ENCODE results near the gene ASH1L. TPM values are rescaled to one million over a fixed set of nuclear protein-coding genes. Genes with fewer than 3 reads are reported as not detected.

Gene ASH1L
- total and polyA plus RNA-seq, 2 donors (not counting 3 experiments of a cell fraction or from before 2014, with no cell fraction given), result 11.6 to 29.2 TPM

DNA sequence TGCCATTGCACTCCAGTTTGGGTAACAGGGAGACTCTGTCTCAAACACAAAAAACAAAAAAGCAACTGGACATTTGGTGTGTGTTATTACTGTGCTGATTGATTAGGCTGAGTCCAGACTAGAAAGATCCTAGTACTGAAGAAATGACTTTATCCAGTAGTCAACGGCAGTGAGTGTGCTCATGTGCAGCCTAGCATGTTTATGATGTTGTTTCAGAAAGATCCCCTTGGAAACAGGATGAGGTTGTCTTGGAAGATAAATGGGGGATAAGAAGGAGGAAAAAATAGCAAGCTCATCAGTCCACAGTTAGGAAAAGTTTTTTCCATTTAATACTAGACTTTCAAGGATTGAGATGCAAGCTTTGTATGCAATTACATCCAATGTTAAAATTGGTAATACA is 227.6 kb downstream of the ASH1L start:
- BruUV-seq (replicated peaks), result no TSS peak
- CTCF ChIA-PET, result interaction anchor here (0.7 to 3.2 kb wide), 4 partner anchors 9 to 169 kb away, joined by 3 to 15 read pairs (median 6); no protein-coding TSS in a partner anchor

More for the DNA sequence above, 227.6 kb downstream of the ASH1L start:
- Histone ChIP-seq H3K27ac (ENCODE audit: insufficient read depth, low read depth, low read length) (no peak overlapping the region), H3K9me1 (replicated peaks; ENCODE audit: control insufficient read depth, extremely low read depth, insufficient read depth, low read length) (no peaks in the 10 kb centered on the region), H3K9me3 (replicated peaks; ENCODE audit: control insufficient read depth, insufficient read depth, low read length) (no peaks in the 10 kb centered on the region), H3K79me2 (ENCODE audit: control insufficient read depth, insufficient read depth, low read length) (no peaks in the 10 kb centered on the region), H3K27me3 (ENCODE audit: control insufficient read depth in 2 of 2, insufficient read depth in 2 of 2, low read length in 2 of 2) (no peaks in the 10 kb centered on the region), H3K9ac (replicated peaks; ENCODE audit: extremely low read depth, insufficient read depth, low read length) (no peak overlapping the region), H4K20me1 (replicated peaks; ENCODE audit: control insufficient read depth, extremely low read depth, insufficient read depth, low read length) (no peaks in the 10 kb centered on the region), H3K36me3 (ENCODE audit: control insufficient read depth in 2 of 2, extremely low read depth in 1 of 2, insufficient read depth in 2 of 2, low read length in 2 of 2) (peaks cover 5 to 20% of the 10 kb centered on the region in 2 experiments), H3K4me2 (ENCODE audit: insufficient read depth, low read length) (no peak overlapping the region), H2AFZ (ENCODE audit: low read depth, low read length) (no peak overlapping the region), H3K4me3 (replicated peaks in 1 of 3; ENCODE audit: insufficient read depth in 1 of 3, low read depth in 1 of 3, low read length in 3 of 3) (no peak overlapping the region), H3K4me1 (ENCODE audit: control insufficient read depth, extremely low read depth, insufficient read depth, low read length) (no peaks in the 10 kb centered on the region)
- intact Hi-C loops (cut with micrococcal nuclease) (no loop called here), dilution Hi-C loops (cut with MboI; ENCODE audit: extremely low pct_ligation_motif_present, low sequenced_read_pairs) (no loop called here)
- DNase-seq (ENCODE audit: low read depth, low spot score) (no peak), FAIRE-seq (no peak)
- TF ChIP-seq POLR2A (IDR thresholded peaks at IDR 0.05; ENCODE audit: low read depth, low read length) (no peak), FOS (IDR thresholded peaks at IDR 0.05; ENCODE audit: borderline replicate concordance, insufficient read depth, low read length) (no peak), MYC (IDR thresholded peaks at IDR 0.05; ENCODE audit: low read depth, low read length) (no peak), POLR2AphosphoS5 (IDR thresholded peaks at IDR 0.05; ENCODE audit: insufficient read depth, low read depth, low read length) (no peak), GATA2 (IDR thresholded peaks at IDR 0.05; ENCODE audit: insufficient read depth, insufficient read length, low read depth, low read length) (no peak), EZH2 (IDR thresholded peaks at IDR 0.05; ENCODE audit: borderline replicate concordance, low read depth, low read length, severe bottlenecking) (no peak), JUN (IDR thresholded peaks at IDR 0.05; ENCODE audit: borderline replicate concordance, insufficient read depth, insufficient read length, low read depth) (no peak)
- TF ChIP-seq, protein P1, sequence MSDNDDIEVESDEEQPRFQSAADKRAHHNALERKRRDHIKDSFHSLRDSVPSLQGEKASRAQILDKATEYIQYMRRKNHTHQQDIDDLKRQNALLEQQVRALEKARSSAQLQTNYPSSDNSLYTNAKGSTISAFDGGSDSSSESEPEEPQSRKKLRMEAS (IDR thresholded peaks at IDR 0.05; ENCODE audit: insufficient read depth, insufficient read length), result no peak
- TF ChIP-seq, protein P2, sequence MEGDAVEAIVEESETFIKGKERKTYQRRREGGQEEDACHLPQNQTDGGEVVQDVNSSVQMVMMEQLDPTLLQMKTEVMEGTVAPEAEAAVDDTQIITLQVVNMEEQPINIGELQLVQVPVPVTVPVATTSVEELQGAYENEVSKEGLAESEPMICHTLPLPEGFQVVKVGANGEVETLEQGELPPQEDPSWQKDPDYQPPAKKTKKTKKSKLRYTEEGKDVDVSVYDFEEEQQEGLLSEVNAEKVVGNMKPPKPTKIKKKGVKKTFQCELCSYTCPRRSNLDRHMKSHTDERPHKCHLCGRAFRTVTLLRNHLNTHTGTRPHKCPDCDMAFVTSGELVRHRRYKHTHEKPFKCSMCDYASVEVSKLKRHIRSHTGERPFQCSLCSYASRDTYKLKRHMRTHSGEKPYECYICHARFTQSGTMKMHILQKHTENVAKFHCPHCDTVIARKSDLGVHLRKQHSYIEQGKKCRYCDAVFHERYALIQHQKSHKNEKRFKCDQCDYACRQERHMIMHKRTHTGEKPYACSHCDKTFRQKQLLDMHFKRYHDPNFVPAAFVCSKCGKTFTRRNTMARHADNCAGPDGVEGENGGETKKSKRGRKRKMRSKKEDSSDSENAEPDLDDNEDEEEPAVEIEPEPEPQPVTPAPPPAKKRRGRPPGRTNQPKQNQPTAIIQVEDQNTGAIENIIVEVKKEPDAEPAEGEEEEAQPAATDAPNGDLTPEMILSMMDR (IDR thresholded peaks at IDR 0.05; ENCODE audit: extremely low read depth in 1 of 2, insufficient read depth in 1 of 2, low read depth in 1 of 2, low read length in 2 of 2), result no peak
- POLR2A ChIA-PET, result interaction anchor here (0.7 kb wide), 1 partner anchor 86 kb away, joined by 6 read pairs; no protein-coding TSS in a partner anchor

Data from endothelial cell of umbilical vein (primary cell).